NCI-H446 treated with DMSO at 0.1 percent for 48 hours (cell line): ENCODE data around the gene FKBP3.
"Not testable (repeated sequence)": the region's sequence is repeated elsewhere in the genome, so short reads cannot be mapped to it uniquely, and the experiment has no call there.

Experiments
- DNase-seq: peaks from one replicate; lab custom pipeline; 2025; lab: John Stamatoyannopoulos, UW

The FKBP3 gene

DNA sequence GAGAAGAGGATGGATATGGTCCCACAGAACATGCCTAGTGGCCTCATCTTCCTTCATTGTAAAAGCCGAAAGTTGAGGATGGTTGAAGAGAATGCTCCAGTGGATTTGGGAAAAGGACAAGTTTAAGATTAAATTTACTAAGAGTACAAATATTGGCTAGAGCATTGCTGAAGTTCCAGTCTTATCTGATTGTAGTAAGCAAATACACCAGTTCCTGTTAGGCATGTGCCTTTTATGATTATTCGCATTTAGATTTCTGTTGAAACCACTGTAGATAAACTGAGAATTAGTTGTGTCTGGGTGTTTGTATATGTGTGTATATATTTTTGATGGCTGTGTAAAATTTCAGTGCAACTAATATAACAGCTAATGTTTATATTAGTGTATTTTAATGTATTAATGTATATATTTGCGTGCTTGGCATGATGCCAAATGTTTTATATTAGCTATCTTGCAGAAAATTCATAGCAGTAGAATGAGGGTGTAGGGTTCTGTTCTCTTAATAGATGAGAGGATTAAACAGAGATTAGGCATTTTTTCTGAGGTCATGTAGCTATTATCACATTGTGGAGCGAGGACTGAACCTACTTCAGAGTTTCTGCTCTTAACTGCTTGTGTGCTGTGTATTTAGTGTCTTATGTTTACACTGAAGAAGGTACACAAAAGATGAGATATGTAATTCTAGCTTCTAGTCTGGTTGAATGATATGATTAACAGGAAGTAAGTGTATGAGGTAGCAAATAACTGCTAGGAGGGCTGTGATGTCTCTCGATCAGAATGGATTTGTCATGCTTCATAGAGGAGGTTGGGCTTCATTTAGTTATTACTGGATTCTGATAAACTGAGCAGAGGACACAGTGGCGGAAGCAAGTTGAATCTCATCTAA is 21.1 kb downstream of the FKBP3 start:
- DNase-seq = no peak

DNA sequence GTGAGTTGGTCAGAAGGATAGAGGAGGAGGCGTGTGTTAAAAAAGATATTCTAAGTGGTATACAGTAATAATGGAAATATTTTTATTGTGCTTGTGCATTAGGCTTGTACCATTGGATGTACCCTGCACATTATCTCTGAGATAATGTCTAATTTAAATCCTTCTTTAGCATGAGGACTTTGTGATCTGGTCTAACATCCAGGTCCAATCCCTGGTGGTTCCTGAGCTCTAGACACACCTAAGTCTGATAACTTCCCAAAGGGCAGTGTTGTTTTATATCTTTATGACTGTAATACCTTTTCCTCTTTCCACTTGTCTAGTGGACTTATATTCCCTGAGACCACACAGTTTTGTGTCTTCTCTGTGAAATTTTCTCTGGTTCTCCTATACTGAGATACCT is 29.7 kb downstream of the FKBP3 start:
- no peak for DNase-seq

DNA sequence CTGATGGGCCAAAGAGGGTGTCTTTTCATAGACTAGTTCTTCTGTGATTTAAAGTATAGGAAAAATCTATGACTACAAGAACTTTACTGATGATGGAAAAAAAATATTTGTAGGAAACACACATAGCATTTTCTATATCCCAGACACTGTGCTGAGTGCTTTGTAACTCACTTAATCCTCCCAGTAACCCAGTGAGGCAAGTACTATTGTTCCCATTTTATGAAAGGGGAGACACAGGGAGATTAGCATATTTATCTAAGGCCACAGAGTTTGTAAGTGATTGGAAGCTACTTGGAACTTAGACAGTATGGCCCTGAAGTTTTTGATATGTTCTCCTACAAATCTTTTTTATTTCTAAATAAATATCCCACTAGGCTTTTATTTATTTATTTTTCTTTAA is 30.5 kb downstream of the FKBP3 start:
- no peak for DNase-seq

DNA sequence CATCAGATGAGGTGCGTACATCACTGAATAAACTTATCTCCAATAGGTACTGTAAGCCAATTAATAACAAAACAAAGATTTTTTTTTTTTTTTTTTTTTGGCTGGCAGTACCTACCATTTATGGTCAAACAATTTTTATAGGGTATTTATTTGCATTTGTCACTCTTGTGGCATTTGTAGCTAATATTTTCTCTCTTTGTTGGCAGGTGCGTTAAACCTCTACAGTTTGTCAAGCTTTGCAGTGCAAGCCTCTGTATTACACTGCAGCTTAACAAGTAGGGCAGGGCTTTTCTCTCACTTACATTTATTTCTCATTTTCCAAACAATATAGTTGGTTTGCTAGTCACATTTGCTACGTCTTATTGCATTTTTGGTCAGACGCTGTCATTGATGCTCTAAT is 38.1 kb downstream of the FKBP3 start:
- DNase-seq = no peak

DNA sequence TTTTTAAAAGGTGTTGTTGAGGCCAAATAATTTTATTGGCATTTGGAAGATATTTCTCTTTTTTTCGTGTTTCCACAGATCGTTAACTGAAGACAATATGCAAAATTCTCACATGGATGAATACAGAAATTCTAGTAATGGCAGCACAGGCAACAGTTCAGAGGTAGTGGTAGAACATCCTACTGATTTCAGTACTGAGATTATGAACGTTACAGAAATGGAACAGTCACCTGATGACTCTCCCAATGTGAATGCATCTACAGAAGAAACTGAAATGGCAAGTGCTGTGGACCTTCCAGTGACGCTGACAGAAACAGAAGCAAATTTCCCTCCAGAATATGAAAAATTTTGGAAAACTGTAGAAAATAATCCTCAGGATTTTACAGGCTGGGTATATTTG is 39.1 kb downstream of the FKBP3 start:
- DNase-seq = no peak

DNA sequence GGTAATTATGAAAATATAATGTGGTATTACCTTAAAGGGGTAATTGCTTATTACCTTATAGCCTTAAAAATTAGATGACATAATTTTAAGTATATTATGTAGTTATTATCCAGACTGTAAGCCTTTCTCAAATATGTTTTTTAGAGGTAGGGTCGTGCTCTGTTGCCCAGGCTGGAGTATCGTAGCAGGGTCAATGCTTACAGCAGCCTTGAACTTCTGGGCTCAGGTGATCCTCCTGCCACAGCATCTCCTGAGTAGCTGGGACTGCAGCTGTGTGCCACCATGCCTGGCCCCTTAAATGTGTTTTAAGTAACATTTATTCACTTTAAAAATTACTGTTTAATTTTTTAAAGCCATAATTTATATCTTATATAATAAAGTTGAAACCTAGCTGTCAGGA is 40.0 kb downstream of the FKBP3 start:
- no peak for DNase-seq

DNA sequence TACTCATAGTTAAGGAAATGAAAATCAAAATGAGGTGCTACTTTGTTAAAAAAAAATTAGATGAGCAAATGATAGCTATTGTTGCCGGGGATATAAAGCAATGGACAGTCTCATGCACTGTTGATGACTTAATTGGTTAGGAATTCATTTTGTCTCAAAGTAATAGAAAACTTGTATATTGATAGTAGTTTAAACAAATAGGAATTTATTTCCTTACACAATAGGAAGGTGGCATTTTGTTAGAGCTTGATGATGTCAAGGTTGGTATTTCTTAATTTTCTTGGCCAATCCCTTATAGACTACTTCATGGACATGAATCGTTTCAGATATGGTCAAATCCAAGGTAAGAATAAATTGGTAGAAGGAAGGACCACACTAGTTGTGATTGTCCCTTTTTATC is 42.6 kb downstream of the FKBP3 start:
- DNase-seq = no peak

DNA sequence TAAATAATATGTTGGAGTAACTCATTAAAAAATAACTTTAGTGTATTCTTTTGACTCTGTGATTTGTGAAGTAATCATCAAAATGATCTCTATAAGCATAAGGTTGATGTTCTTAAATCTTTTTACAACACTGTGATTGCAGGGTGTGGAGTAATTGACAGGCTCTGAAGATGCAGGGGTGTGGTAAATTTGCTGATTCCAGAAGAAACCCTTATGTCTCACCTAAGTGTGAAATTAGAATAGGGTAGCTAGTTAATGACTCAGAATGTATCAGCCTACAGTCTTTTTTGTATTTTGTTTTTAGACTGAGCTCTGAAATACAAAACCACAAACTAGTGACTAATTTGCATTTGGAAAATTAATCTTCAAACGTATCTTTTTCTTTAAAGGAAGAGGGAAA is 44.5 kb downstream of the FKBP3 start:
- no peak for DNase-seq

DNA sequence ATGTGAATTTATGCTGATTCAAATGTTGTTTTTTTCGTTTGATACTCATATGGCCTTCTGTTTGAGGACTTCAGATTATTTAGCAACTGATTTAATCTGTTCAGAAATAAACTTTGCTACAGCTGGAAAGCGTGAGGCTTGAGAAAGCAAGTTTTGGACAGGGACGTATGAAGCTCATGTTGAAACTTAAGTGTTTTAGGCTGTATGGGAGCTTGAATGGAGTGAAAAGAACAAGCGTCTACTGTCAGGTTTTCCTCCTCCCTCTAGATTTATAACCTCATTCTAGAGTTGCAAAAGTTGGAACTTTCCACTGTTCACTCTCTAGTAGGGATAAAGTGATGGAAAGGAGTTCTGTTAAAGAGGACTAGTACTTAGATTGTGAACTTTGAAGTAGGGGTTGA is 49.3 kb downstream of the FKBP3 start:
- no peak for DNase-seq

DNA sequence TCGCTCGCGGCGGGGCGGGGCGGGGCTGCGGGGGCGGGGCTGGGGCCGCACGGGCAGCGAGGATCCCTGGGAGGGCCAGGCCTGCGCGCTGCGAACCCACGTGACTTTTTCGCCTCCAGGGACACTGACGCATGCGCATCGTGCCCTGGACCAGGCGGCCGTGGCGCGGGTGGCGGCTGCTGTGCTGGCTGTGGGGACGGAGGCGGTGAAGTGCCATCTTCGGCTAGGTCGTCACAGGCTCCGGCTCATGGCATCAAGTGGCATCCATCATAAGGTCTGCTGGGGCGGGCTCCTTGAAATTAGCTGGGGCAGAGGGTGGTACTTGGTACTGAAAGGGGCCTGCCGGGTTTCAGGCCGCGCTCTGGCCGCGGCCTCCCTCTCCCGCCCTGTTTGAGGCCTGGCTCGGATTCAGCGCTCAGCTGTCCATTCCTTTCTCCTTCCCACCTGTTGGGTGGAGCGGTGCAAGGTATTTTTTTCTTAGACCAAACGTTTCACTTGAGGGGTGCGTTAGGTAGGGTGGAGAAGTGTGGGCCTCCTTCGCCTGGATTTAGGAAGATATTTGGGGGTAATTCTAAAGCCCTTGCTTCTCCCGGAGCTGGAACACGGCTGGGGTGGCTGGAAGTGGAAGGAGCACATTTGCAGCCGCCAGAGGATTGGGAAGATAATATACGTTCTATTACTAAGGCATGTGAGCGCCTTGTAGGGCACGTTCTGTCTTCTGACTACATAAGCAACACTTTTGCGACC is 50.1 kb downstream of the FKBP3 start, which contains the start of gene PRPF39:
Gene PRPF39, plus strand, starts transcription at position 141 of the 747 bp plus-strand sequence. CDS start 11,124 bp downstream, outside the sequence.
- peak; percentile 88 for DNase-seq

DNA sequence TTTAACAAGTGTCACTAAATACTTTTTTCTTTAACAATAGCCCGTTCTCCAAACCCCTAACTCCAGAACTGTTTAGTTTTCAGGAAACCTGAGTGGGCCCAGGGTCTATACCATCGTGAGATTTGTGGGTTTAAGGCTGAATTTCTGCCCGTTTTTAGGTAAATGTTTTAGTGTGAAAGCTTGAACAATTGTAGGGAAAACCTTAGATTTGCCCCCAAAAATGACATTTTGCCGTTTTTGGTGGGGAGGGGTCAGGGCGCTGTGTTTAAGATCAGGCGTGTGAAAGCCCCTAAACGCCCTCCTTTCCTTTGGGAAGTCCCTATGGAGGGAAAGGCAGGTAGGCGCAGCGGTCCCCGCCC is 50.7 kb downstream of the FKBP3 start:
- no peak for DNase-seq

DNA sequence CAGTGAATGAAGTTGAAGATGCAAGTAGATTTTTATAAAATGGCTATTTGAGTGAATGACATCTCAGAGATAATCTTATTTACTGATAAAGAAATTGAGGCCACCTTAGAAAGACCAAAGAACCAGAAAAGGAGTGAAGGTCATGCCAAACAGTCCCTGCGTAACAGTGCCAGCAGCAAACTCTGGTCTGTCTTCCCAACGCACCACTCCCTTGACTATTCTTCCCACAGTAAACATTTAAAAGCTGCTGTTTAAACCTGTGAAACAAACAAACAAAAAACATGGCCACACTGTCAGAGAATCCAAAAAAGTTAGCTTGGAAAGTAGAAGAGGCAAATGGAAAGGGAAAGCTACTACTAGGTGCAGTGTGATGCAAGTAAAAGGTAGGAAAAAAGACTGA is 51.9 kb downstream of the FKBP3 start:
- no peak for DNase-seq

DNA sequence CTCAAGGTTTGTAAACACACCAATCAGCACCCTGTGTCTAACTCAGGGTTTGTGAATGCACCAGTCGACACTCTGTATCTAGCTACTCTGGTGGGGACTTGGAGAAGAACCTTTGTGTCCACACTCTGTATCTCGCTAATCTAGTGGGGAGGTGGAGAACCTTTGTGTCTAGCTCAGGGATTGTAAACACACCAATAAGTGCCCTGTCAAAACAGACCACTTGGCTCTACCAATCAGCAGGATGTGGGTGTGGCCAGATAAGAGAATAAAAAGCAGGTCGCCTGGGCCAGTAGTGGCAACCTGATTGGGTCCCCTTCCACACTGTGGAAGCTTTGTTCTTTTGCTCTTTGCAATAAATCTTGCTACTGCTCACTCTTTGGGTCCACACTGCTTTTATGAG is 53.2 kb downstream of the FKBP3 start:
- not testable (repeated sequence) for DNase-seq

DNA sequence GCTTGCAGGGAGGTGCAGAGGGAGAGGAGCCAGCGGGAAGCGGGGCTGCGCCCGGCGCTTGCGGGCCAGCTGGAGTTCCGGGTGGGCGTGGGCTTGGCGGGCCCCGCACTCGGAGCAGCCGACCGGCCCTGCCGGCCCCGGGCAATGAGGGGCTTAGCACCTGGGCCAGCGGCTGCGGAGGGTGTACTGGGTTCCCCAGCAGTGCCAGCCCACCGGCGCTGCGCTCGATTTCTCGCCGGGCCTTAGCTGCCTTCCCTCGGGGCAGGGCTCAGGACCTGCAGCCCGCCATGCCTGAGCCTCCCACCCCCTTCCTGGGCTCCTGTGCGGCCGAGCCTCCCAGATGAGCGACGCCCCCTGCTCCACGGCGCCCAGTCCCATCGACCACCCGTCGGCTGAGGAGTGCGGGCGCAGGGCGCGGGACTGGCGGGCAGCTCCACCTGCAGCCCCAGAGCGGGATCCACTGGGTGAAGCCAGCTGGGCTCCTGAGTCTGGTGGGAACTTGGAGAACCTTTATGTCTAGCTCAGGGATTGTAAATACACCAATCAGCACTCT is 53.8 kb downstream of the FKBP3 start:
- DNase-seq = not testable (repeated sequence)

DNA sequence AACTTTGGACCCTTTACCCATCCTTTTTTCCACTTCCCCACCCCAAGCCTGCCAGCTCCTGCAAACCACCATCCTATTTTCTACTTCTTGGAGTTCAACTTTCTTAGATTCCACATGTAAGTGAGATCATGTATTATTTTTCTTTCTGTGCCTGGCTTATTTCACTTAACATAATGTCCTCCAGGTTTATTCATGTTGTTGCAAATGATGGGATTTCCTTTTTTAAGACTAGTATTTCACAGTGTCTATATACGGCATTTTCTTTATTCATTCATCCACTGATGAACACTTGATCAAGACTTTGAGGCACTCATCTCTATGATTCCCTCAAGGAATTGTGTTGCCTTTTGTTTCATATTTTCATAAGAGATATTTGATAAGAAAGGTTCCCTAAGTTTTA is 56.0 kb downstream of the FKBP3 start:
- no peak for DNase-seq

DNA sequence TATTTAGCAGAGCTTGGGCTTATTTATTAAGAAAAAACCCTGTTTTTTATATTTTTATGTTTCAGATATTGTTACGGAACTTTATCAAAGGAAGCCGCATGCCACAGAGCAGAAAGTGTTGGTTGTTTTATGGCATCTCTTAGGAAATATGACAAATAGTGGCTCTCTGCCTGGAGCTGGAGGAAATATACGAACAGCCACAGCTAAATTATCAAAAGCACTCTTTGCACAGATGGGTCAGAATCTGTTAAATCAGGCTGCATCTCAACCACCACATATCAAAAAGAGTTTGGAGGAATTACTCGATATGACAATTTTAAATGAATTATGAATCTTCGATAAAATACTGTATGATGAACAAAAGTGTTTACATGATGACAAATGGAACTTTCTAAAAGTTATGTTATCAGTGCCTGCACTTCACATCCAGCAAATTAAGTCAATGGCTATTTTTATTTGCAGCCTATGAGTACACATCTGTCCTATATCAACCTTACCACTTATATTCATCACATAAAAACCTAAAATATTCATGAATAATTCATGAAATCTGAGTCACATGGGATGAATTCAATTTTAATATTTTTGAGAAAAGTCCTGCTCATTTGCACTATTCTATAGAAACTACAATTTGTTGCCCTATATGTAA is 60.9 kb downstream of the FKBP3 start:
- DNase-seq = no peak

DNA sequence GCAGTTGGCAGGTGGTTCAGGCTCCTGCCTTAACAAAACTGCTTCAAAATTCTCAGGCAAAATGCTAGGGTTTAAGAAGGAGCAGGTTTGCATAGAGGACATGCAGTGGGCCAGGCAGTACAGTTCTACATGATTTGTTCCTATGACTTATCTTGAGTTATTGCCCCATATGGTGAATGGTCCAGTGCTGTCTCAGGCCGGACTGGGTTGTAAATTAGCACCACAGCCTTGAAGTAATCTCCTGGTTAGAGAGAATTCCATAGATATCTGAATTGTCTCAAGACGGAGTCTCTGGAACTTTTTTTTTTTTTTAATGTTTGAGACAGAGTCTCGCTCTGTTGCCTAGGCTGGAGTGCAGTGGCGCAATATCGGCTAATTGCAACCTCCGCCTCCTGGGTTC is 62.2 kb downstream of the FKBP3 start:
- DNase-seq = no peak

DNA sequence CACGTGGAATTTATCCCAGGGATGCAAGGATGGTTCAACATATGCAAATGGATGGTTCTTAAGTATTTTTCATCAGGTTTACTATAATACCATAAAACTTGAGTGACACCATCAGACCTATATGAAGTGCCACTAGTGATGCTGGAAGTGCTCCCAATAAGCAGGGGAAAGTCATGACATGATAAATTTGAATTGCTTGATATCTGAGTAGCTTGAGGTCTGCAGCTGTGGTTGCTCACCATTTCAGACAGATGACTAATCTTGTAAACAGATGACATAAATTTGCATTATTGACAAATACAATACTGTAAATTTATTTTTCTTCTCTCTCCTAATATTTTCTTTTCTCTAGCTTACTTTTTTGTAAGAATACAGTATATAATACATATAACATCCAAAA is 64.1 kb downstream of the FKBP3 start:
- no peak for DNase-seq

DNA sequence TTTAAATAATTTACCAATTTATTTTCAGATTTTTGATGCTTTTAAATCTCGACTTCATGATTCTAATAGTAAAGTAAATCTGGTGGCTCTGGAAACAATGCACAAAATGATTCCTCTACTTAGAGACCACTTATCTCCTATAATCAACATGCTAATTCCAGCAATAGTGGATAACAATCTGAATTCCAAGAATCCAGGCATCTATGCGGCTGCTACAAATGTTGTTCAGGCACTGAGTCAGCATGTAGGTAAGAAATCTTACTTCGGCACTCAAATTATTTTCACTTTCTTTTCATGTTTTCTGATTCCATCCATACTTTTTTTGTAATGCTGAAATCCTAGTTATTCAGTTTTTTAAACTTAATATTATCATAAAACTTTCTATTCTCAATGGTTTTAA is 65.9 kb downstream of the FKBP3 start:
- DNase-seq = no peak

DNA sequence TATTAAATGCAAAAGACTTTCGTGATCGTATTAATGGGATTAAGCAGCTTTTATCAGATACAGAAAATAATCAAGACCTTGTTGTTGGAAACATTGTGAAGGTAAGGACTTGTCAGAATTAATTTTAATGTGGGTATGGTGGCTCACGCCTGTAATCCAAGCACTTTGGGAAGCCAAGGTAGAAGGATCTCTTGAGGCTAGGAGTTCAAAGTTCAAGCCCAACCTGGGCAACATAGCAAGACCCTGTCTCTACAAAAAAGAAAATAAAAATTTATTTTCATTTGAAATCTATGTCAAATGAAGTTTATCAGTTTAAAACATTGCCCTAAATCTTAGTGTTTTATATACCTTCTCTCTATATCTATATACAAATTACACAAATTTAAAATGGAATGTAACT is 67.6 kb downstream of the FKBP3 start:
- no peak for DNase-seq

DNA sequence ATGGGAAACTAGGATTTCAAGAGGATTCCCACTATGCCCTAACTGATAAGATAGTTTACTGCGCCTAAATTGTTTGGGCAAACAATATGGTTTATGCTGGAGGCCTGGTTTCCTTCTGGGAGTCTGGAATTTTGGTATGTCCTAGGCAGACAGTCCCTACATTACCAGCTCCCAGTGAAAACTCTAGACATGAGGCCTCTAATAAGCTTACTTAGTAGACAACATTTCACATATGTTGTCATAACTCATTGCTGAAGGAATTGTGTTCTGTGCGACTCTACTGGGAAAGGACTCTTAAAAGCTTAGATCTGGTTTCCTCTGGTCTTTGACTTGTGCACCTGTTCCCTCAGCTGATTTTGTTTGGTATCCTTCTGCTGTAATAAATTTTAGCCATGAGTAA is 68.3 kb downstream of the FKBP3 start:
- no peak for DNase-seq
